Stimulated activated CD4-positive, alpha-beta T cell treated with anti-CD3 and anti-CD28 coated beads, Interleukin-1b, Interleukin-23, amount 100 ng/mL, for 1 hour (primary cell): ENCODE measurements around the gene OPRM1.

Experiments
- DNase-seq, 2 donors: peaks; one replicate each; pipeline ENCODE4 v3.0.0-alpha.2; 2020; ENCODE audit warnings: low read depth in 2 of 2

OPRM1 gene

GRCh38 chr6:154202958-154203357, 163.9 kb downstream of the OPRM1 start:
- no peak for DNase-seq

DNA sequence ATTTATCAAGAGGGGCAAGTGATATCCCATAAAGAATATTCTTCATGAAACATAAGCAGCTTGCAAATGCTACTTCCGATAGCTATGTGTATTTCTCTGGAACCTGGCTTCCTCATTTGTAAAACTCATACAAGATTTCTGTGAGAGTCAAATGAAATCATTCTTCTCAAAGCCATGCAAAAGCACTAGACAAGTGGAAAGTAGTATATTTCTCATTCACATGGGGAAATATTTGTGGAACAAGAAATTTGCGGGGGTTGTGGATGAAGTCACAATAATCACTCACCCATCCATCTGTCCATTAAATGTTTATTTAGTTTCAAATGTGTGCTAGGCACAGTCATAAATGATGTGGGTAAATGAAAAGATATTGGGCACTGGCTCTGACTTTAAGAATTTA, 167.1 kb downstream of the OPRM1 start:
- no peak for DNase-seq

DNA sequence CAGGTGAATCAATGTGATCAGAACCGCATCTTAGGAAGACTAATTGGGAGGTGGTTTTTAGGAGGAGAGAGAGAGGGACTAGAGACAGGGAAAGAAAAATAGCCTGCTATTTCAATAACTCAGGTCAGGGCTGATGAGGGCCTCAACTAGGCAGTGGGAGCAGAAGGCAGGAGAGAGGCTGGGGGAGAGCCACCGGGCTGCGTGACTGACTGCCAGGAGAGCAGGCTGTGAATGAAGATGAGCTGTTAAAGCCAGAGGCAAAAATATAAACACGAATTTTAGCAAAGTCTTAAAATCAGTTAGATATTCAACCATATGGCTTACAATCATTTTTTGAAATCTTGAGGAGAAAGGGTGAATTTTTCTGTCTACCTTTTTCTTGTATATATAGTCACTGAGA, 168.0 kb downstream of the OPRM1 start:
- DNase-seq: no peak

DNA sequence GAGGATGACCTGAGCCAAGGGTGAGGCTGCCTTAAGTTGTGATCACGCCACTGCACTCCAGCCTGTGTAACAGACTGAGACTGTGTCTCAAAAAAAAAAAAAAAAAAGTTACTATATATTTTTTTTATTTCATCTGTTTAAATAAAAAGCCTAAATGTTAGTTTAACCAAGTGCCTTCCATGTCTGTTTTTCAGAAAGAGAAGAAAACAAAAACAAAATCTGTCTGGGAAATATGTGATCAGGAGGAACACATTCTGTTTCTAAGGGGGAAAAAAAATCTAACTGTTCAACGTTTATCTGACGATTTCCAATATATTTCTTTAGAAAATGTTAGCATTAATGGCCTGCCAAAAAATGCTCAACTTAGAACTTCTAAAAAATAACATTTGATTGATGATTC, 170.5 kb downstream of the OPRM1 start:
- DNase-seq: no peak

DNA sequence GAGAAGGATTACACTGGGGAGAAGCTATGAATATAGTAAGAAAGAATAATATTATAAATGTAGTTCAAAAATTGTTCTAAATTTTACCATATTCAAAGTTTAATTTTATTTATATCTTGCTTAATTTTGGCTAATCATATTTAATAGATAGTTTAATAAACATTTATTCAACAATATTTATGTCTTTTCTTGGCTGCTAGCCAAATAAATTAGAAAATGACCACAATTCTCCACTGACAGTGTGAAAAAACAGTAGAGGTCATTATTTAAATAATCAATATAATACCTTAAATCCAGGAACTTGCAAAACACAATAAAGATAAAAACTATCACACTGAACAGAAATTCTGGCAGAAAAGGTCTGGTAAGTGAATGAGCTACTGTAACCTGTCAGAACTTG, 171.6 kb downstream of the OPRM1 start:
- no peak for DNase-seq

DNA sequence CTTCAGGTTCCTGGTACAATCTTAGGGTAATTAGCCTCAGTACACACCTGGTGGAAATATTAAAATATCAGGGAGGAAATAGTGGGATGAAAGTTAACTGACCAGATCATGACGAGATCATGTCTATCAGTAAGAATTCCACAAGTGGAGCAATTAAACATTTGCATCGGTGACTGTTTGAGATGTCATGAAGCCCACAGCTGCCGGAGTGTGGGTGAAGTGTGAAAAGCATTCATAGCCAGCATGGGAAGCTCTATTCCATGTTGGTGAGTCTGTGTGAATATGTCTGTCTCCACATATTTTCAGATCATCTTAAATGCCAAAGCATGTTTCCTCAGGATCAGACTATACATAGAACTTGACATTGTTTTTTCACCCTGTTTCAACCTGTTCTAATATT, 174.7 kb downstream of the OPRM1 start:
- no peak for DNase-seq

GRCh38 chr6:154218301-154218700, 179.3 kb downstream of the OPRM1 start:
- no peak for DNase-seq

GRCh38 chr6:154218787-154219186, 179.7 kb downstream of the OPRM1 start:
- DNase-seq: no peak

- DNase-seq: no peak
Measured at GRCh38 chr6:154219250-154219649, 180.2 kb downstream of the OPRM1 start.

- no peak for DNase-seq
Measured at GRCh38 chr6:154222716-154223115, 183.7 kb downstream of the OPRM1 start.

- DNase-seq: no peak
Measured at GRCh38 chr6:154223296-154223695, 184.3 kb downstream of the OPRM1 start.

DNA sequence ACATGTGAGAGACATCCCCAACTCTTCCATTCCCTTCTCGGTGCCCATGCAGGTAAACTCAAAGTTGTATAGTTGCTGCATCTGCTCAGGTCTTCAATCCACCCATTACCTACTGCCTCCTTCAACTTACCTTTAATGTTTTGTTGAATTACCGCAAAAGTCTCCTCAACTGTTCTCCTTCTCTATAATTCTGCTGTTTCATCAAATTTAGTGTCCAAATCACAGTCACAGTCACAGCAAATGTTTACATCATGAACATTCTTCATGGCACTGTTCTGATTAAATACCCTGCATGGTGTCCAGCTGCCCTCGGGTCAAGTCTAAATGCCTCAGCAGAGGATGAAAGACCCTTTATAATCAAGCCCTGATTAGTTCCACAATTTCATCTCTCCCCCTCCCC, 187.4 kb downstream of the OPRM1 start:
- no peak for DNase-seq

DNA sequence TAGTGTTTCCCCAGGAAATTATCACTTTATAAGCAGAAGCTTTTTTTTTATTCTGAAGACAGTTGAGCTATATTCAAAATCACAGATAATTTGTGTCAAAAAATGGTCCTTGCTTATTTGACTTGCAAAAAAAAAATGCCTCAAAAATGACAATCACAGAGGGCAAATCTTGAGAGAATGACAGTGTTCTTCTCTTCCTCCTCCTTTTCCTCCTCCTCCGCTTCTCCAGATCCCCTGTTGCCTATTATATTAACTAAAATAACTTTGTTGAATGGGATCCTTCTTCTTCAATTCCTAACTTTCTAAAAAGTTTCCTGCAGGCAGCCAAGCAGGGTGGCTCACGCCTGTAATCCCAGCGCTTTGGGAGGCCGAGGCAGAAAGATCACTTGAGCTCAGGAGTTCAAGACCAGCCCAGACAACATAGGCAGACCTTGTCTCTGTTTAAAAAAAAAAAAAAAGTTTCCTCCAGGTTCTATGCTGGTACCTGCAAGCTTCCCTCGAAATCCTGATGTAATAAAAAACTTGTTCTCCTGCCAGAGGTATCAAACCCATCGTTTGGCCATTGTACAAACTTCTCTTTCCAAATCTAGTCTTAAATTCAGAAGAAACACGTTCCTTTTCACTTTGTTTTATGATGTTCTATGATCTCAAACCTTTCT, 189.0 kb downstream of the OPRM1 start:
- DNase-seq: no peak

DNA sequence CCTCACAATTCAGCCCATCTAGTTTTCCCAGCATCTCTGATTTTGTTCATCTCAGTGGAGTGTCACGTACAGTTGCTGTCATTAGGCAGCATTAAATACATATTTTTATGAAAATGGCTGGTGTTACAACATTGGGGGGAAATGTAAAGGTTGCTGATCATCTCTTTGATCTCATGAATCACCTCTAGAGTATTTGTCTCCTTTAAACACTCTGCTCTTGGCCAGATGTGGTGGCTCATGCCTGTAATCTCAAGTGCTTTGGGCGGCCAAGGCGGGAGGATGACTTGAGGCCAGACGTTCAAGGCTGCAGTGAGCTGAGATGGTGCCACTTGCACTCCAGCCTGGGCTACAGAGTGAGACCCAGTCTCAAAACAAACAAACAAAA, 189.5 kb downstream of the OPRM1 start:
- no peak for DNase-seq

DNA sequence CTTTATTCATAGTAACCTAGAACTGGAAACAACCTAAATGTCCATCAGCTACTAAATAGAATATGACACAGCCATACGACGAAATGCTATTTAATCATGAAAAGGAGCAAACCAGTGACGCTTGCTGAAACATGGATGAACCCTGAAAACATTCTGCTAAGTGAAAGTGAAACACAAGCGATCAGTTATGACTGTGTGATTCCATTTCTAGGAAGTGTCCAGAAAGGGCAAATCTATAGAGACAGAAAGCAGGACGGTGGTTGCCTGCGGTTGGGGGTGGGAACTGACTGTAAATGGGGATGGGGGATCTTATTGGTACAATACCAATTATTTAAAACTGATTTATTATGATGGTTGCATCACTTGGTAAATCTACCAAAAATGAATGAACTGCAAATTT, 190.7 kb downstream of the OPRM1 start:
- DNase-seq: no peak

- no peak for DNase-seq
Measured at GRCh38 chr6:154230393-154230792, 191.4 kb downstream of the OPRM1 start.

DNA sequence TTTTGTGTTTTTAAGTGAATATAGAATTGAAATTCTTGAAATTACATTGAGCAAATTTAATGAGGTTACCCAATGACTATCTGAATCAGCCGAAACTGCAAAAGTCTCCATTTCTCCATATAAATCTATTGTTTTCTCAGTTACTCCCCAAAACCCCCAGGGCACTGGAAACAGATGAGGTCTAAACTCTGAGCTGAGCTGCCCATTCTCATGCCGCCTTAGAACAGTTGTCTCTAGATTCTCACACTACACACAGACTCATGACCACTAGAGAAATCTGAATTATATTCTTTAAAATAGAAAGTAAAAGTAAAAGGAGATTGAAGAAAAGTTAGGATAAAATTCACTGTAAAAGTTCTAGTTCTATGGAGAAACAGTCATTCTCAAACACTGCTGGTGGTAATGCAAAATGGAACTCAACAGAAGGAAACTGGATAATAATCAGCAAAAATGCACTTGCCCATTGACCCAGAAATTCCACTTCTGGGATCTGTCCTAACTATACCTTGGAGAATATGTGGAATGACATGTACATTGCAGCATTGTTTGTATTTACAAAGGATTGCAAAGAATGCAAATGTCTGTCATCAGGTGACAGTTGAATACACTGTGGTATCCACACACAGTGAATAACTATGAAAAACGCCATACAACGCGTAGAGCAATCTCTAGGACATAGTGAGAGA, 192.0 kb downstream of the OPRM1 start:
- no peak for DNase-seq

DNA sequence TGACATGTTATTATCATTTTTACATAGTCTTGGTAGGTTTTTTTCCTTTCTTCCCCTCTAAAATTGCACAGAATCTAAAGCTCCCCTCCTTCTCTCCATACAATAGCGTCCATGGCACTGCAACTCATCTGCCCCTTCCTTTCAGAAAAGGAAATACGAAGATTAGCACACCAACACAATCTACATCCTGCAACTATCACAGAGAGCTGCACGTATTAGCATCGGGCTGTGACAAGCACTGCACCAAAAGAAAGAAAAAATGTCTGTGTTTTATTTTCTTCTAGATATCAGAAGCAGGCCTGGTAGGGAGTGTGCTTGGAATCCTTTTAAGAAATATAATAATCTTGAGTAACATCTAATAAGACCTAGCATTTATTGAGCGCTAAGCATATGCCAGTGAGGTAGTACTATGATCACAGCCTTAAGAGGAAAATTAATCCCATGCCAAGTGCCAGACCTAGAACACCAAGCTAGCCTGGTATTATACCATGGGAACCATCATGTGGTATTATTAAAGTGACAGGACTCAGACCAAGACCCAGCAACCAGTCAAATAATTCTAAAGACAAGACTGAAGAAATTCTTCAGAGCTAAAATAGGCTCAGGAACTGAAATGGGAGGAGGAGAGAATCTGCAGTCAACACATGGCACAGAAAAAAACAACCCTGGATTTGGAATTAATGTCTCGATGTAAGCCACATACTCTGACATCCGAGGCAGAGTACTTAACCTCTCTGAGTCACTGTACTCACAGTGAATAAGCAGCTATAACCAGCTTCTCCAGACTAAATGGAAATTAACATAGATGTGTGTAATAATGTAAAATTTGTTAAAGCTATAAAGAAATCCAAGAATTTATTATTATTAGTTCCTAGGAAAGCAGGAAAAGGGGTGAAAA, 193.2 kb downstream of the OPRM1 start:
- DNase-seq: no peak

DNA sequence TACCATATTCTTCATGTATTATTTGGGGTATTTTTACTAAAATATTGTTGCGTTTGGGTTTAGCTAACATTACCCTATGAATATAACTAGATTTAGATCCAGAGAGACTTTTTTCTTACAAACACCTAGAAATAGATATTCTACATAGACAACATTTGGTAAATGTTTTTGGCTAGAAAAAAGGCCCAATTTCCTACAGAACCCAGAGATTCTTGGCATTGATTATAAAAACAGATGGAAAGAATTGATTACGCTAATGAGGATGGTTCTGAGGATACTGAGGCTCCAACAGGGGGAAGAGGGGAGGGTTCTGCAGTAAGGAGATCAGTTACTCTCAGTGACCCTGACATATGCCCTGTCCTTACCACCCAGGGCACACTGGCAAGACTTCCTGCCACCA, 194.3 kb downstream of the OPRM1 start:
- DNase-seq: no peak

DNA sequence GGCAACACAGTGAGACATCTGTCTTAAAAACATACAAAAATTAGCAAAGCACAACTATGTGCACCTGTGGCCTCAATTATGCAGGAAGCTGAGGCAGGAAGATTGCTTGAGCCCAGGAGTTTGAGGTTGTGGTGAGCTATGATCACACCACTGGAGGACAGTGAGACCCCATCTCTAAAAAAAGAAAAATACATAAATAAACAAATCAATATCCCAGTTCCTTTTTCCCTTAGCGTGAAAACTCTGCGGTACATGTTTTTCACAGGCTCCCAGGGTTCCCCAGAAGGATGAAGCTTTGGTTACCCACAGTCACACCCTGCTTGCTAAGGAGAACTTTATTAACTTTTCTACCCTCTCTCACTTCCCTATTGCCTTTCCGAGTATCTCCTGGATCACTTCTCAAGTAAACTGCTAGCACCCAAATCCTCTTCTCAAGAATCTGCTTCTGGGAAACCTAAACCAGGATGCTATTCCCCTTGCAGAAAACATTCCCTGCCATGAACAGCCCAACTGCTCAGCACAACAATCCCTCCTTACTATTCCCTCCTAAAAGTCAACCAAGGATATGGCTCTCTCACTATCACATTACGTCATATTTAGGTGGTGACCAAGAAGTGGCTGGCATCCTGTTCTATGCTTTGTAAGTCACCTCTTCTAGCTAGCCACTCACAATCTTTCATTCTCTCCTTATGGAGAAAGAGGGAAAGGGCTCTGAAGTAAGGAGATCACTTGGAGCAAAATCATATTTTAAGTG, 195.2 kb downstream of the OPRM1 start:
- DNase-seq: no peak

GRCh38 chr6:154236646-154237301, 197.7 kb downstream of the OPRM1 start:
- no peak for DNase-seq

GRCh38 chr6:154238831-154239230, 199.8 kb downstream of the OPRM1 start:
- no peak for DNase-seq
